Caco-2 (cell line): Measurements from ENCODE around the gene SHB. TPM values are rescaled to one million over a fixed set of nuclear protein-coding genes. Genes with fewer than 3 reads are reported as not detected.

Source experiments
- BruUV-seq: library from RNA; stranded (reverse); fragments of 400-500 nt; replicated peaks from 2 replicates; lab custom pipeline; 2021; lab: Mats Ljungman, UMichigan
- CTCF ChIA-PET: fragments of 300-600 bp; sonication (Branson Sonifier 250); formaldehyde crosslinking; loops from one replicate; lab custom pipeline; 2022; ENCODE audit warnings: antibody characterized with exemption; lab: Charles Lee
- POLR2A ChIA-PET: fragments of 300-600 bp; sonication (Branson Sonifier 250); formaldehyde crosslinking; loops from one replicate; lab custom pipeline; 2022; ENCODE audit warnings: antibody characterized with exemption; lab: Charles Lee
- DNase-seq, 2 experiments: peaks; one replicate each; pipeline versions ENCODE4 v3.0.0 to v3.0.0-alpha.2; 2020 to 2022
- H3K27me3 ChIP-seq: replicated peaks from 2 replicates; pipeline ENCODE4 v1.6.0; 2011; ENCODE audit warnings: low read length; ENCODE audit not compliant: control insufficient read depth, insufficient read depth
- H3K36me3 ChIP-seq: 2 replicates; pipeline ENCODE4 v1.5.1; 2011; ENCODE audit warnings: low read length; ENCODE audit not compliant: control insufficient read depth, insufficient read depth
- H3K4me1 ChIP-seq: fragments of 250-450 bp; sonication (Bioruptor Pico); 2 replicates; pipeline ENCODE4 v1.5.1; 2020; ENCODE audit warnings: mild to moderate bottlenecking
- H3K4me3 ChIP-seq: 2 replicates; pipeline ENCODE4 v1.5.1; 2011; ENCODE audit warnings: low read depth, mild to moderate bottlenecking, control low read depth, low read length
- H3K9me3 ChIP-seq: fragments of 250-450 bp; sonication (Bioruptor Pico); 2 replicates; pipeline ENCODE4 v1.5.1; 2020; ENCODE audit warnings: mild to moderate bottlenecking, moderate library complexity
- H3K27ac Mint-ChIP-seq: one replicate; pipeline ENCODE4 v1.8.0; 2022; ENCODE audit warnings: mixed read lengths; ENCODE audit not compliant: unreplicated experiment
- H3K27me3 Mint-ChIP-seq: one replicate; pipeline ENCODE4 v1.8.0; 2022; ENCODE audit warnings: mixed read lengths; ENCODE audit not compliant: insufficient read depth, unreplicated experiment
- H3K36me3 Mint-ChIP-seq: one replicate; pipeline ENCODE4 v1.8.0; 2022; ENCODE audit warnings: mild to moderate bottlenecking, mixed read lengths; ENCODE audit not compliant: insufficient read depth, unreplicated experiment
- H3K4me1 Mint-ChIP-seq: one replicate; pipeline ENCODE4 v1.8.0; 2022; ENCODE audit warnings: low read depth, mixed read lengths; ENCODE audit not compliant: unreplicated experiment
- H3K4me3 Mint-ChIP-seq: one replicate; pipeline ENCODE4 v1.8.0; 2022; ENCODE audit warnings: mild to moderate bottlenecking, moderate library complexity, mixed read lengths; ENCODE audit not compliant: unreplicated experiment
- H3K9me3 Mint-ChIP-seq: one replicate; pipeline ENCODE4 v1.8.0; 2022; ENCODE audit warnings: mixed read lengths; ENCODE audit not compliant: unreplicated experiment
- CTCF ChIP-seq, 2 experiments: fragments of 200-600 bp in 1 of 2; IDR thresholded peaks; 1 replicate in 1 of 2; 2 replicates in 1 of 2; pipeline versions ENCODE4 v1.5.1 to v1.8.0; 2011 to 2022; ENCODE audit warnings: antibody characterized with exemption in 1 of 2, control low read depth in 1 of 2, inconsistent platforms in 1 of 2, low read depth in 1 of 2, low read length in 1 of 2, mild to moderate bottlenecking in 1 of 2, moderate library complexity in 1 of 2; ENCODE audit not compliant: insufficient read depth in 1 of 2, severe bottlenecking in 1 of 2, unreplicated experiment in 1 of 2
- intact Hi-C: fragments of 100-400 bp; cut with micrococcal nuclease; formaldehyde crosslinking; loops from one replicate; pipeline ENCODE4 v1.10.0; 2022; ENCODE audit not compliant: unreplicated experiment
- total RNA-seq: library from RNA; stranded (reverse); gene quantifications from 2 replicates; pipeline ENCODE4 v1.2.3, GENCODE V29; 2022

Gene SHB
- total RNA-seq, 1 experiment from 2014 or later = 18.3 TPM

- Histone ChIP-seq H3K9me3 (no peaks in the 10 kb centered on the region), H3K27me3 (no peaks in the 10 kb centered on the region), H3K4me3 (no peak overlapping the region), H3K4me1 (no peaks in the 10 kb centered on the region), H3K36me3 (no peaks in the 10 kb centered on the region)
- intact Hi-C loops = loop anchor here (5.0 kb wide), 1 partner anchor 311 kb away; no protein-coding TSS in a partner anchor
- no peak for DNase-seq
- no TSS peak for BruUV-seq
- TF ChIP-seq CTCF (IDR thresholded peaks at IDR 0.05; ENCODE audit: insufficient read depth in 1 of 2, low read depth in 1 of 2, low read length in 1 of 2, severe bottlenecking in 1 of 2, unreplicated experiment in 1 of 2) = no peak
- H3K4me3 Mint-ChIP-seq = no peak overlapping the region
- ChIA-PET CTCF (interaction anchor here (0.6 kb wide), 1 partner anchor 239 kb away, joined by 3 read pairs; no protein-coding TSS in a partner anchor), POLR2A (no interaction called here)
- H3K4me1 Mint-ChIP-seq = peaks cover 5% of the 10 kb centered on the region
- H3K9me3 Mint-ChIP-seq = no peaks in the 10 kb centered on the region
- no peak overlapping the region for H3K27ac Mint-ChIP-seq
- H3K27me3 Mint-ChIP-seq = no peaks in the 10 kb centered on the region
- no peaks in the 10 kb centered on the region for H3K36me3 Mint-ChIP-seq
These were observed 22.5 kb upstream of the SHB start for GRCh38 chr9:38091310-38092199.

DNA sequence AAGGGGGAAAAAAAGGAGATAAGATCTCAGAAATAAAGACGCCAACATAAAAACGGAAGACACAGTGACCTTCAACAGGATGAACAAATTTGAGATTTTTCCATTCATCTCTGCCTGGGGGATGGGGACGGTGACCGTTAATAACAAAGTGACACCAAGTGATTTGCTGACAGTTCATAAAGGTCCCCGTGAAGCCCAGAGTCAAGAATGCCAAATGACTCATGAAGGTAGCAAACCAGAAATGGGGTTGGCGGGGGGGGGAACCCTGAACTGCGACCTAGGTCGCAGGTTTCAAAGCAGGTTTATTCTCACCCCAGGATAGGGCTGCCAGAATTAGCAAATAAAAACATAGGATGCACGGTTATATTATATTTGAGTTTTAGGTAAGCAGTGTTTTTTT lies 21.1 kb upstream of the SHB start:
- TF ChIP-seq CTCF (IDR thresholded peaks at IDR 0.05; ENCODE audit: insufficient read depth in 1 of 2, low read depth in 1 of 2, low read length in 1 of 2, severe bottlenecking in 1 of 2, unreplicated experiment in 1 of 2) = no peak
- ChIA-PET CTCF (no interaction called here), POLR2A (no interaction called here)
- H3K4me1 Mint-ChIP-seq = peaks cover 5% of the 10 kb centered on the region
- Histone ChIP-seq H3K27me3 (no peaks in the 10 kb centered on the region), H3K36me3 (no peaks in the 10 kb centered on the region), H3K4me3 (no peak overlapping the region), H3K4me1 (no peaks in the 10 kb centered on the region), H3K9me3 (no peaks in the 10 kb centered on the region)
- no peaks in the 10 kb centered on the region for H3K9me3 Mint-ChIP-seq
- intact Hi-C loops = loop anchor here (5.0 kb wide), 1 partner anchor 312 kb away; no protein-coding TSS in a partner anchor
- no peak overlapping the region for H3K27ac Mint-ChIP-seq
- no TSS peak for BruUV-seq
- no peaks in the 10 kb centered on the region for H3K27me3 Mint-ChIP-seq
- DNase-seq = no peak
- H3K36me3 Mint-ChIP-seq = no peaks in the 10 kb centered on the region
- H3K4me3 Mint-ChIP-seq = no peak overlapping the region

GRCh38 chr9:38089387-38090165 lies 20.5 kb upstream of the SHB start:
- H3K9me3 ChIP-seq = no peaks in the 10 kb centered on the region
- Mint-ChIP-seq H3K27ac (no peak overlapping the region), H3K27me3 (no peaks in the 10 kb centered on the region), H3K4me3 (no peak overlapping the region), H3K4me1 (peaks cover 5% of the 10 kb centered on the region), H3K9me3 (no peaks in the 10 kb centered on the region), H3K36me3 (no peaks in the 10 kb centered on the region)
- intact Hi-C loops = loop anchor here (5.0 kb wide), 1 partner anchor 313 kb away; no protein-coding TSS in a partner anchor
- no peak overlapping the region for H3K4me3 ChIP-seq
- ChIA-PET CTCF (interaction anchor here (2.5 kb wide), 1 partner anchor 174 kb away, joined by 20 read pairs; no protein-coding TSS in a partner anchor), POLR2A (no interaction called here)
- DNase-seq = no peak
- H3K27me3 ChIP-seq = no peaks in the 10 kb centered on the region
- H3K36me3 ChIP-seq = no peaks in the 10 kb centered on the region
- H3K4me1 ChIP-seq = no peaks in the 10 kb centered on the region
- TF ChIP-seq CTCF (IDR thresholded peaks at IDR 0.05; ENCODE audit: insufficient read depth in 1 of 2, low read depth in 1 of 2, low read length in 1 of 2, severe bottlenecking in 1 of 2, unreplicated experiment in 1 of 2) = no peak
- BruUV-seq = no TSS peak
